ENCODE data around the gene KRTCAP2.
"Not testable (repeated sequence)": the region's sequence is repeated elsewhere in the genome, so short reads cannot be mapped to it uniquely, and the experiment has no call there.

Gene KRTCAP2

GRCh38 chr1:155199792-155200191, 26.7 kb upstream of the KRTCAP2 start:
- DNase-seq (ENCODE audit: low read depth), result no peak

- no peak for DNase-seq (ENCODE audit: low read depth)
Measured at GRCh38 chr1:155198547-155198906, 25.4 kb upstream of the KRTCAP2 start.

GRCh38 chr1:155197901-155198546, 24.9 kb upstream of the KRTCAP2 start:
- no peak for DNase-seq (ENCODE audit: low read depth)

- DNase-seq (ENCODE audit: low read depth), result no peak
Measured at GRCh38 chr1:155196893-155197638, 24.0 kb upstream of the KRTCAP2 start.

GRCh38 chr1:155196103-155196892, 23.2 kb upstream of the KRTCAP2 start:
- no peak for DNase-seq (ENCODE audit: low read depth)

GRCh38 chr1:155195201-155196102, 22.3 kb upstream of the KRTCAP2 start:
- no peak for DNase-seq (ENCODE audit: low read depth)

- not testable (repeated sequence) for DNase-seq (ENCODE audit: low read depth)
Measured at GRCh38 chr1:155193991-155194240, 20.8 kb upstream of the KRTCAP2 start.

GRCh38 chr1:155193275-155193990, 20.3 kb upstream of the KRTCAP2 start:
- peak; percentile 54 for DNase-seq (ENCODE audit: low read depth)

- DNase-seq (ENCODE audit: low read depth), result no peak
Measured at GRCh38 chr1:155192346-155193274, 19.5 kb upstream of the KRTCAP2 start.

- DNase-seq (ENCODE audit: low read depth), result no peak
Measured at GRCh38 chr1:155191904-155192303, 18.8 kb upstream of the KRTCAP2 start.

GRCh38 chr1:155189926-155190325, 16.8 kb upstream of the KRTCAP2 start:
- not testable (repeated sequence) for DNase-seq (ENCODE audit: low read depth)

GRCh38 chr1:155188268-155188667, 15.2 kb upstream of the KRTCAP2 start:
- no peak for DNase-seq (ENCODE audit: low read depth)

GRCh38 chr1:155187456-155187891, 14.4 kb upstream of the KRTCAP2 start:
- DNase-seq (ENCODE audit: low read depth), result no peak

GRCh38 chr1:155186794-155187455, 13.8 kb upstream of the KRTCAP2 start:
- no peak for DNase-seq (ENCODE audit: low read depth)

- DNase-seq (ENCODE audit: low read depth), result no peak
Measured at GRCh38 chr1:155186067-155186793, 13.1 kb upstream of the KRTCAP2 start.

- DNase-seq (ENCODE audit: low read depth), result no peak
Measured at GRCh38 chr1:155185783-155186066, 12.6 kb upstream of the KRTCAP2 start.

GRCh38 chr1:155184835-155185782, 12.0 kb upstream of the KRTCAP2 start:
- no peak for DNase-seq (ENCODE audit: low read depth)

GRCh38 chr1:155184351-155184811, 11.3 kb upstream of the KRTCAP2 start:
- no peak for DNase-seq (ENCODE audit: low read depth)

Data from activated T-cell treated with anti-CD3 and anti-CD28 coated beads for 1 hour (primary cell).